T-helper 9 cell (primary cell): ENCODE measurements around the gene ABCA7.

ENCODE experiments used
- DNase-seq: peaks from one replicate; pipeline ENCODE4 v3.0.0-alpha.2; 2020
- total RNA-seq, 2 donors: gene quantifications; one replicate each; lab custom pipeline; 2026; lab: John Stamatoyannopoulos, UW

ABCA7 gene, protein sequence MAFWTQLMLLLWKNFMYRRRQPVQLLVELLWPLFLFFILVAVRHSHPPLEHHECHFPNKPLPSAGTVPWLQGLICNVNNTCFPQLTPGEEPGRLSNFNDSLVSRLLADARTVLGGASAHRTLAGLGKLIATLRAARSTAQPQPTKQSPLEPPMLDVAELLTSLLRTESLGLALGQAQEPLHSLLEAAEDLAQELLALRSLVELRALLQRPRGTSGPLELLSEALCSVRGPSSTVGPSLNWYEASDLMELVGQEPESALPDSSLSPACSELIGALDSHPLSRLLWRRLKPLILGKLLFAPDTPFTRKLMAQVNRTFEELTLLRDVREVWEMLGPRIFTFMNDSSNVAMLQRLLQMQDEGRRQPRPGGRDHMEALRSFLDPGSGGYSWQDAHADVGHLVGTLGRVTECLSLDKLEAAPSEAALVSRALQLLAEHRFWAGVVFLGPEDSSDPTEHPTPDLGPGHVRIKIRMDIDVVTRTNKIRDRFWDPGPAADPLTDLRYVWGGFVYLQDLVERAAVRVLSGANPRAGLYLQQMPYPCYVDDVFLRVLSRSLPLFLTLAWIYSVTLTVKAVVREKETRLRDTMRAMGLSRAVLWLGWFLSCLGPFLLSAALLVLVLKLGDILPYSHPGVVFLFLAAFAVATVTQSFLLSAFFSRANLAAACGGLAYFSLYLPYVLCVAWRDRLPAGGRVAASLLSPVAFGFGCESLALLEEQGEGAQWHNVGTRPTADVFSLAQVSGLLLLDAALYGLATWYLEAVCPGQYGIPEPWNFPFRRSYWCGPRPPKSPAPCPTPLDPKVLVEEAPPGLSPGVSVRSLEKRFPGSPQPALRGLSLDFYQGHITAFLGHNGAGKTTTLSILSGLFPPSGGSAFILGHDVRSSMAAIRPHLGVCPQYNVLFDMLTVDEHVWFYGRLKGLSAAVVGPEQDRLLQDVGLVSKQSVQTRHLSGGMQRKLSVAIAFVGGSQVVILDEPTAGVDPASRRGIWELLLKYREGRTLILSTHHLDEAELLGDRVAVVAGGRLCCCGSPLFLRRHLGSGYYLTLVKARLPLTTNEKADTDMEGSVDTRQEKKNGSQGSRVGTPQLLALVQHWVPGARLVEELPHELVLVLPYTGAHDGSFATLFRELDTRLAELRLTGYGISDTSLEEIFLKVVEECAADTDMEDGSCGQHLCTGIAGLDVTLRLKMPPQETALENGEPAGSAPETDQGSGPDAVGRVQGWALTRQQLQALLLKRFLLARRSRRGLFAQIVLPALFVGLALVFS (N-terminal part only)
- 140 to 204 reads per million in 2 donors for total RNA-seq

DNA sequence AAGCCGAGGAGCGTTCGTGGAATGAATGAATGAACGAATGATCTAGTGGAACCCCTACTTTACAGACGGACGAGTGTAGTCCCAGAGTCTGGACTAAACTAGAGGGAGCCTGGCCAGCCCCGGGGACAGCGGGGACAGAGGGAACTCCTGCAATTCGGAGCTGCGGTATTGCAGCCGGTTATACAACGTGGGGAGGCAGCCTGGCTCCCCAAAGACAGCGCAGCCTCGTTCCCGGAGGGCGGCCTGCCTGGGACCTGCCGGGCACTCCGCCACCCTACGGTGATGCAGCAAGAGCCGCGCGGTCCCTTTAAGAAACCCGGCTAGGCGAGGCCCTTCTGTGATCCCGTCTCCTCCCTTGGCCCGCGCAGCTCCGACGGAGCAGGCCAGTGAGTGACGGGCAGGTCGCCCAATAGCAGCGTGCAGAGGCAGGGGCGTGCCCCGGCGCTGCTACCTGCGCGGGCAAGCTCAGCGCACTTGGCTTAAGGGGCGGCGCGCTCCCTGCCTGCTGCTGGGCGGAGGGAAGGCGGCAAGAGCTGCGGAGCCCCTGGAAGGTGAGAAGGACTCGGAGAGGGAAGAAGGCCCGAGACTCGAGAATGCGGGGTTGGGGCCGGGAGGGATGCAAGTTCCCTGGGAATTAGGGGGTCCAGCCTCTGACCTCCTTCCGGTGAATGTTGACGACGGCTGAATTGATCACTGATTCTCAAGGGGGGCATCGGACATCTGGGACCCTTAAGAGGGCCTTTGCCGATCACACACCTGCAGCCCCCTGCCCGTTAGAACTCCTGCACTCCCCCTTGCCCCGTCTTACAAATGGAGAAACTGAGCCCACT, at the start of gene ABCA7:
Gene ABCA7, plus strand, starts transcription at position 462 of the 830 bp plus-strand sequence. CDS start 1,255 bp downstream, outside the sequence.
- peak; percentile 99 for DNase-seq

DNA sequence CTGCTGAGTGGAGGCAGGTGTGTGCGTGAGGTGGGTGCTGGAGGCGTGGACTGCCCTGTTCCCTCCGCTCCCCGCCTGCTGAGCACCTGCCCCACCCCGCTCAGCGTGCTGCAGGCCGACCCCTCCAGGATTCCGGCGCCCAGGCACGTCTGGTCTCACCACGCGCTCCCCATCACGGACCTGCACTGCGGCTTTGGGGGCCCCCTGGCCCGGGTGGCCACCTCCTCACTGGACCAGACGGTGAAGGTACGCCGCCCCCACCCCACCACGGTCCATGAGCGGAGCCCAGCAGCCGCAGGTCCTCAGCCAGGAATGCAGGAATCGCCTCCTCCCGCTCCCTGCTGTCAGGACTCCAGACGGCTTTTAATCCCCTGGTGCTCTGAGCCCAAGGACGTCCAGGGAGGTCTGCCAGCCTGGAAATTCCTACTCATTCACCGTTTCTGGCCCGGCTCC, 49.8 kb upstream of the ABCA7 start:
- DNase-seq, result no peak

DNA sequence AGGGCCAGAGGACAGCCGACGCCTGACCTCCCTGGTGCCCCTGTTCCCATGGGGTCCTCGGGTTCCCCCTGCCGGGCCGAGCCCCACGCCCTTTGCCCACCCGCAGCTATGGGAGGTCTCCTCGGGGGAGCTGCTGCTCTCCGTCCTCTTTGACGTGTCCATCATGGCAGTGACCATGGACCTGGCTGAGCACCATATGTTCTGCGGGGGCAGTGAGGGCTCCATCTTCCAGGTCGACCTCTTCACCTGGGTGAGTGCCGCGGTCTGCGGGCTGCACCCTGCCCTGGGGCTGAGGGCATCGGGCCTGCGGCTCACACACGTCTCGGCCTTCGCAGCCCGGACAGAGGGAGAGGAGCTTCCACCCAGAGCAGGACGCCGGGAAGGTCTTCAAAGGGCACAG, 49.2 kb upstream of the ABCA7 start:
- DNase-seq, result no peak

DNA sequence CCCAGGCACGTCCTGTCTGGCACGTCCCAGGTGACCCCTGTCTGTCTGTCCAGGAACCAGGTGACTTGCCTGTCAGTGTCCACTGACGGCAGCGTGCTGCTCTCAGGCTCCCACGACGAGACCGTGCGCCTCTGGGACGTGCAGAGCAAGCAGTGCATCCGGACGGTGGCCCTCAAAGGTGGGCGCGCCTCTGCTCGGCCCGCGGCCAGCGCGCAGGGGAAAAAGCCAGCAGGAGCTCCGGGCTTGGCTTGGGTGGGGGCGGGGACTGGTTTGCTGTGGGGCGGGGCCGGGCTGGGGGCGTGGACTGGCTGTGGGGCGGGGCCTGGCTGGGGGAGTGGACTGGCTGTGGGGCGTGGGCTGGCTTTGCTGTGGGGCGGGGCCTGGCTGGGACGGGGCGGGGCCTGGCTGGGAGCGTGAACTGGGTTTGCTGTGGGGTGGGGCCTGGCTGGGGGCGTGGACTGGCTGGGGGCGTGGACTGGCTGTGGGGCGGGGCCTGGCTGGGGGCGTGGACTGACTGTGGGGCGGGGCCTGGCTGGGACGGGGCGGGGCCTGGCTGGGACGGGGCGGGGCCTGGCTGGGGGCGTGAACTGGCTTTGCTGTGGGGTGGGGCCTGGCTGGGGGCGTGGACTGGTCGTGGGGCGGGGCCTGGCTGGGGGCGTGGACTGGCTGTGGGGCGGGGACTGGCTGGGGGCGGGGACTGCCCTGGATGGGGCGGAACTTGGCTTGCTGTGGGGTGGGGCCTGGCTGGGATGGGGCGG, 48.6 kb upstream of the ABCA7 start:
- DNase-seq, result peak; percentile 66

DNA sequence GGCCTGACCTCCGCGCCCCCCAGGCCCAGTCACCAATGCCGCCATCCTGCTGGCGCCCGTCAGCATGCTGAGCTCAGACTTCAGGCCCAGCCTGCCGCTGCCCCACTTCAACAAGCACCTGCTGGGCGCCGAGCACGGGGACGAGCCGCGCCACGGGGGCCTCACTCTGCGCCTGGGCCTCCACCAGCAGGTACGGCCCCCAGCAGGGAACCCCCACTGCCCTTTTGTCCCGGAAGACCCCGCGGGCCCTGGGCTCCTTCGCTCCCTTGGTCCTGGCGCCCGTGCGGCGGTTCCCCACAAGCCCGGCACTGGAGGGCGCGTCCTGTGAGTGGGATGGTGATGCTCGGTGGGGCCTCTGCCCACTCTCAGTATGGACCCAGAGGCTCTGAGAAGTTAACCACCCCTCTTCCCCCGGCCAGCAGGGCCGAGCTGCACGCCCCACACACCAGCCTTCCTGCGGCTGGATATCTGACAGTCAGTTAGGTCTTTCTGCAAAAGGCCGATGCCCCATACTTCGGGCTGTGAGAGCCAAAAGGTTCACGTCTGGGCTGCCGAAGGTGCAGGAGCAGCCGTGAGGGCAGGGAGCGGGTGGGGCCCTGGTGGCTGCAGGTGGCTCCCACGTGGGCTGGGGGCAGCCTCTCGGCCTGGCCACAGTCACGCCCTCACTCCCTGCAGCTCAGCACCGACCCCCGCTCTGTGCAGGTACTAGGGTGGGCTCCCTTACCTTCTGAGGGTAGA, 47.8 kb upstream of the ABCA7 start:
- no peak for DNase-seq

DNA sequence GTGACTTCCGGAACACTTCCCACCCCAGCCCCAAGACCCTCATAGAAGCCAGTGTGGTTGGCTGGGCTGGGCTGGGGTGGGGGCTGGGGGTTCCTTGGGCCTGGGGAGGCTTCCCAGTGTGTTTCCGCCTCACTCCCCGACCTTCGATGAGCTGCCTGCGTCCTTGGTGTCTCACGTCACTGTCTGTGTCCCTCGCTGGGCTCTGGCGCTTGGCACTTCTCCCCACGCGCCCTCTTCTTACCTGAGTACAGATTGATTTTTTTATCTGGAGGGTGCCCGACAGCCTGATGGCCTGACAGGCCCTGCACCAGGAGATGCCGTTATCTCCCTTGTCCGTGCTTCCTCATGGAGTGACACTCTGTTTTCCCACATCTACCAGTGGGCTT, 47.2 kb upstream of the ABCA7 start:
- no peak for DNase-seq

DNA sequence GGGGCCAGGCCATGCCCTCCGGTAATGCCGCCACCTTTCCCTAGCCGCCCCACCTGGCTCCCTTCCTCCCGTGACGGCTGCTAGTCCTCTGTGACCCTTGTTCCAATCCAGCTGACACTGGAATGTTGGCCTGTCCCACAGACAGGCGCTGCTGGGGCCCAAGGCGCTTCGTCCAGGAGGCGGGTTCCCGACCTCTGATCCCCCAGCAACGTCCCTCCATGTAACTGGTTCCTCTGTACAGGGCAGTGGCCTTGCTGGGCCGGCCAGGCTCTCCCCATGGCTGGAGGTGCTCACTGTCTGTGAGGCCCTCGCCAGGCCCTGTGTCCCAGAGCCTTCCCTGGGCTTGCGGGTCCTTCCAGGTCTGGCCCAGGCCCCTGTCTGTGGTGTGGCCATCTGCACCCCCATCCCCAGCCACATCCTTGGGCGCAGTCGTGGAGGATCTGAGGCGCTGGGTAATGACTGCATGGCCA, 46.5 kb upstream of the ABCA7 start:
- no peak for DNase-seq

DNA sequence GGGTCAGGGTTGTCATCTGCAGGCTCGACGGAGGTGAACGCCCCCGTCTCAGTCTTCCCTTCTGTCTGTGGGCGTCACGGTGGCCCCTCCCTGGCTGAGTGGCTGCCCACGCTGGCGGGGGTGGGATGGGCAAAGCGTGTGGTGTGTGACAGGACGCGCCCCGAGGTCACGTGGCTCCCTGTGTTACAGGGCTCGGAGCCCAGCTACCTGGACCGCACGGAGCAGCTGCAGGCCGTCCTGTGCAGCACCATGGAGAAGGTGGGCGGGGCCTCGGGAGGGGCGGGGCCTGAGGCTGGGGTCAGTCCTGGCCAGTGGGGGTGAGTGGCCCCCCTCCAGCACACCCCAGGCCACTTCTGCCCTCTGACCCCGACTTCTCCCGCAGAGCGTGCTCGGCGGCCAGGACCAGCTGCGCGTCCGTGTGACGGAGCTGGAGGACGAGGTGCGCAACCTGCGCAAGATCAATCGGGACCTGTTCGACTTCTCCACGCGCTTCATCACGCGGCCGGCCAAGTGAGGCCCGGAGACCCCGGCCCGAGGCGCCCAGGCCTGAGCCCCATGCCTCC, 46.0 kb upstream of the ABCA7 start:
- DNase-seq, result no peak

DNA sequence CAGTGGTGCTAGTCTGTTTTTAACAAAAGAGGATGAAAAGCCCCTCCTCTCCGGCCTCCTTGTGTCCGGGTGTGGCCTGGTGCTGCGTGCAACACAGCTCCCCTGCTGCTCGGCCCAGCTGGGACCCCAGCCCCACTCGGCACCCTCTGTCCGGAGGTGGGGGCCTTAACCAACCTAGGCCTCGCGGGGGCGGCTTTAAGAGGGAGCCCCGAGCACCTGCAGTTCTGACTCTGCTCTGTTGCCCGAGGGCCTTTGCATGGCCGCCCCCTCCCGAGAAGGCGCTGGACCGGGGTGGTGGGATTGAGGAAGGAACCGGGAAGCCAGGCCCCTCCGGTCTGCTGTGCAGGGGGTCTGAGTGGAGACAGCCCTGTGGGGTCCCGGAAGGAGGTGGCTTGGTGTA, 45.4 kb upstream of the ABCA7 start:
- no peak for DNase-seq

DNA sequence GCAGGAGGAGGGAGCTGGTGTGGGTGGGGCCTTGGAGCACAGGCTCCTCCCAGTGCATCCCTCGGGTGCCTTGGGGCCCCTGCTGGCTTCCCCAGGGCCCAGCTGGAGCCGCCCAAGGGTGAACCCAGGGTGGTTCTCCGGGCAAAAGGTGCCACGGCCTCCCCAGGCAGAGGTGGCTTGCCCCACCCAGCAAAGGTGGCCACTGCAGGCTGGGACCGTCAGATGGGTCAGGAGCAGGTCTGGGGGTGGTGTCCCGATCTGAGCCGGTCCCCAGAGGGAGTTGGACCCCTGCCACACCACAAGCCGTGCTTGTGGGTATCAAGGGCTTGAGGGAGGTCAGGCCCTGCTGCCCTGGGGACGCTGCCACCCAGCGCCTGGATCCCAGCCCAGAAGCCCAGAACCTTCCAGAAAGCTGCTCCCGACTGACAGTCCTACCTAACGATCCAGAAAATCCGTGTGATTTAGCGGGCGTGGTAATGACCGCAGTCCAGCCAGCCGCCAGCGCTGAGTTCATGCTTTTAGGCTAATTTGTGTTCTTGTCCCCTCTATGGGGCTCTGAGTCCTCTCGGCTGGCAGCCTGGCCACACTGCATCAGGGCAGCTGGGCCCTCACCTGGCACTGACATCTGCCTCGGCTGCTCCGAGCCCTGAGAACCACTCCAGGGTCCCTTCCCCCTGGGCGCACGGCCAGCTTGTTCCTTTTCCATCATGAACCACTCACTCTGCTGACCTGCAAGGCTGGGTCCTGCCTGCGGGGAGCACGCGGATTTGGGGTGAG, 44.7 kb upstream of the ABCA7 start:
- DNase-seq, result no peak

DNA sequence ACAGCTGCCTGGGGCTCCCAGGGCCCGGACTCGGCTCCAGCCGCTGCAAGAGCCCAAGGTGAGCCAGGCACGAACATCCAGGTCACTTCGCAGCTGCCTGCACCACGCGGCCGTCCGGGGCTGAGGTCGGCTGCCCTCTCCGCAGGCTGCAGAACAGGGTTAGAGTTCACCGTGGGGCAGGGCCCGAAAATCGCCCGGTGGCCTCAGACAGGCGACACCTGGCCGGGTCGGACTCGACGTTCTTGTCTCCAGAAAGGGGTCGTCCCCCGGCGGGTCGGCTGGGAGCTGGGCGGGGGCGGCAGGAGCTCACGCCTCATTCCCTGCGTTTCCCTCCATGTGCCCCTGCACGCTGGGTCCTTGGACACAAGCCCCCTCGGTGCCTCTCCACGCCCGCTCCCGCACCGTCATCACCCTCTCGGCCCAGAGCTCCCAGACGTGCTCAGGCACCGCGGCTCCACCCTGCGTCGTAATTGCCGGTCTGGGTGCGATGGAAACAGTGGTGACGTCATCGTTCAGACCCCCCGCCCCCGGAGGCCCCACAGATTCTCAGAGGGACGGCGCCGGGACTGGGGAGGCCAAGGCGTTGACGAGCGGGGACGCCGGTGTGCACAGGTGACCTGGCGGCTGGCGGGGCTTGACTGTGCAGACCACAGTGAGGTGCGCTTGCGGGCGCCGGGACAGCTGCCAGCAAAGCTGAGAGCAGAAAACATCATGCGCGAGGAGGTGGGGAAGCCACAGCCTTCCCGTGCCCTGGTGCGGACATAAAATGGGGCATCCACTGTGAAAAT, 43.7 kb upstream of the ABCA7 start:
- DNase-seq, result peak; percentile 90

DNA sequence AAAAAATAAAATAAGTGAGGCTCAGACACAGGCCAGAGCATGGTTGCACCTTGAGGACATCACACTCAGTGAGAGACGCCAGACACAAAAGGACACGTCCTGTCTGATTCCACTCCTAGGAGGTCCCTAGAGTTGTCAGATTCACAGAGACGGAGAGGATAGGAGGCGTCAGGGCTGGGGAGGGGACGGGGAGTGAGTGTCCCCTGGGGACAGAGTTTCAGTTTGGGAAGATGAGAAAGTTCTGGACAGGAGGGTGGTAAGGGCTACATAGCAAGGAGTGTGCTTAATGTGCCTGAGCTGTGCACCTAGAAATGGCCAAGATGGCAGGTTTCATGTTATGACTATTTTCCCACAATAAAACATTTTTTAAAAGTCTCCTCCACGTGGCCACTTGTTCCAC, 41.8 kb upstream of the ABCA7 start:
- no peak for DNase-seq

DNA sequence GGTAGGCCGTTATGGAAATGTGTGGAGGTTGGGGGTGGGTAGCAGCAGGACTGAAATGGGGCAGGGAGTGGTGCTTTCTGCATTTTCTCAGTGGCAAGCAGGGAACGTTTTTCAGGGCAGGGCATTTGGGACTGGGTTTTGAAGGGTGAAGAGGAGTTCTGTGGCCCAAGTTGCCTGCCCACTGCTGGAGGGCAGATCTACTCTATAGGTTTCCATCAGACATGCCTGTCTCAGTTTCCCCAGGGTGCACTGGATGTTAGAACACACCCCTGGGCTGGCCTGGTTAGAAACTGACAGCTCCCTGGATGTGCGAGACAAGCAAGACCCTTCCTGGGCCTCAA, 40.6 kb upstream of the ABCA7 start:
- no peak for DNase-seq

DNA sequence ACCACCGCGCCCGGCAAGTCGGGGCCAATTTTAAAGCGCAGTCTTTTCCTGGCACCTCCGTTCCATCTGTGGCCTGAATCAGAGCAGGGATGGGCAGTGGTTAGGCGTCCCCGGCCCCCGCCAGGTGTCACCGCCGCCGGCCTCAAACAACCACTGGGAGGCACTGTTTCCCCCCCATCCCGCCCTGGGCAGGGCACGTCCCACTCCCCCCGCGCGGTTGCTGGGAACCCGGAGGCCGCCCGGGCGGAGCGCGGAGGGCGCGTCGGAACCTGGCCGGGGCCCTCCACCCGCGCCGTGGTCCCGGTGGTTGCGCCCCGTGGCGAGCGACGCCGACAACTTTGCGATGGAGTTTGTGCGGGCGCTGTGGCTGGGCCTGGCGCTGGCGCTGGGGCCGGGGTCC, 39.8 kb upstream of the ABCA7 start, which contains the start of gene GRIN3B:
Gene GRIN3B, plus strand, starts transcription at position 325 of the 400 bp plus-strand sequence. Its CDS starts 19 bp downstream, at position 344.
- DNase-seq, result peak; percentile 55

DNA sequence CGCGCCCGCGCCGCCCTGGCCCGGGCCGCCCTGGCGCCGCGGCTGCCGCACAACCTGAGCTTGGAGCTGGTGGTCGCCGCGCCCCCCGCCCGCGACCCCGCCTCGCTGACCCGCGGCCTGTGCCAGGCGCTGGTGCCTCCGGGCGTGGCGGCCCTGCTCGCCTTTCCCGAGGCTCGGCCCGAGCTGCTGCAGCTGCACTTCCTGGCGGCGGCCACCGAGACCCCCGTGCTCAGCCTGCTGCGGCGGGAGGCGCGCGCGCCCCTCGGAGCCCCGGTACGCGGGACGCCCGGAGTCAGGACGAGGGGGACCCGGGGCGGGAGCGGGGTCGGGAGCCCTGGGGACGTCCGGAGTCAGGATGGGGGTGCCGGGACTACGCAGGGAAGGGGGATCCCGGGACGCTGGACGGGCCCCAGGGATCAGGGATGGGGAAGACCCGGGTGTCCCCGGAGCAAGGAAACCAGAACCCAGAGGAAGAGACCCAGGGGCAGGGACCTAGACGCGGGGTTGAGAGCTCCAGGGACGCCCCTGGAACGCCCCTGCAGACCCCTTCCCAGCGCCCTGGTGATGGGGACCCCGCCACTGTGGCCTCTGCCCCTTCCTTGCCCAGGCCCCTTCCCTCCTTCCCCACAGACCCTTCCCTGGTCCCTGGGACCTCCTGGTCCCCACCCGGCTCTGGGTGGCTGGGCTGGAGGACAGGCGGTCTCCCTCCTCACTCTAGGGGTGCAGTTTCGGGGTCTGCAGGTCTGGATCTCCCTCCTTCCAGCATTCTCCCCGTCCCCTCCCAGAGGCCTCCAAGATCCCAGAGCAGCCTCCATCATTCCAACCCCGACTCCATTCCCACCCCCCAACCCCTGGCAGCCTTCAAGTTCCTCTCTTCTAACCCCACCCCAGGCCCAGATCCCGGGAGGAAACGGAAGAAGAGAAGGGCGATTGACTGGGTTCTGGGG, 39.0 kb upstream of the ABCA7 start:
- no peak for DNase-seq

DNA sequence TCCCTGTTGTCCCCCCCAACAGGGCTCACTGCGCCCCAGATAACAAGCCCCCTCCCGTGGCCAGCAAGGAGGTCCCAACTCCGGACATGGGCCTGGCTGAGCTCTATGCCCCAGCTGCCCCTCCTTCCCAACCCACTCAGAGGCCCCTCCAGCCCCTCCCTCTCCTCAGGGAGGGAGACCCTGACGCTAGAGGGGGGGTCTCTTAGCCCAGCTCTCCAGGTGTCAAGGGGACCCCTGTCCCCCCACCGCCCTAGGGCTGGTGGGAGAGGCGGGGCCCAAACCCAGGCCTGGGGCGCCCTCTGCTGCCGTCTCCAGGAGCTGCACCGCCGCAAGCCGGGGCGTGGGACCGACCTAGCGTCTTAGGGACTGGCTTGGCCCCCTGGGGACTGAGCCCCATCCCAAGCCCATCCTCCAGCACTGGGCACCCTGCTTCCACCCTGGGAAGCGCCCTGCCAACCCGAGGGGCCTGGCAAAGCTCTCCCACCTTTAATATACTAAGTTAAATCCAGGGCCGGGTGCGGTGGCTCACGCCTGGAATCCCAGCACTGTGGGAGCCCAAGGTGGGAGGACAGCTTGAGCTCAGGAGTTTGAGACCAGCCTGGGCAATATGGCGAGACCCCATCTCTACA, 38.3 kb upstream of the ABCA7 start:
- DNase-seq, result peak; percentile 74

DNA sequence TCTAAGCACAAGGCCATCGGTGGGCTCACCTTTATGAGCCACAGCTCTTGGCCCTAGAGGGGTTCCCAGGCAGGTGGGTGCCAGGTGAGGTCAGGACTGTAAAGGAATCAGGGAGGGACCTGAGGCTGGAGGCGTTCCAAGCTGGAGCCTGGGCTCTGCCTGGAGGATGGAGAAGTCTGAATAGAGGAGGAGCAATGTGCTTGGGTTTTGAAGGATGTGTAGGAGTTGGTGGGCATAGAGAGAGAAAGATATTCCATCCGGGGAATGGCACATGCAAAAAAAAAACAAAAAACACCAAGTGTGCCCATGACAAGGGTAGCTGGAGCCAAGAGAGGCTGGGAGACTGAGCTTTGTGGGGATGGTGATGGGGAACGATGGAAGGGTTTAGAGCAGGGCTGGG, 37.3 kb upstream of the ABCA7 start:
- no peak for DNase-seq
